Muscle of back (tissue), 11 donors: ENCODE results near the gene POU2AF1. TPM values are rescaled to one million over a fixed set of nuclear protein-coding genes. Genes with fewer than 3 reads are reported as not detected.

Experiments used
- DNase-seq, 3 donors: peaks; one replicate each; pipeline versions ENCODE4 v3.0.0 to v3.0.0-alpha.2; 2013
- polyA plus RNA-seq, 10 donors: library from polyadenylated mRNA; unstranded; fragments of 120-200 nt; gene quantifications; one replicate each; pipeline ENCODE4 v1.2.1, GENCODE V29; 2013; ENCODE audit not compliant: insufficient read length in 10 of 10

Gene POU2AF1
- polyA plus RNA-seq, 10 donors = 0.06 to 0.45 (median 0.27) TPM; not detected in 1

- no peak for DNase-seq
These were observed 9.3 kb upstream of the POU2AF1 start for GRCh38 chr11:111388420-111388819.

- DNase-seq = no peak
These were observed 8.3 kb upstream of the POU2AF1 start for GRCh38 chr11:111387363-111387762.

GRCh38 chr11:111386611-111387150 is 7.6 kb upstream of the POU2AF1 start:
- no peak for DNase-seq

GRCh38 chr11:111384494-111384893 is 5.4 kb upstream of the POU2AF1 start:
- no peak for DNase-seq

- DNase-seq = no peak
These were observed 3.4 kb upstream of the POU2AF1 start for GRCh38 chr11:111382451-111382850.

- DNase-seq = no peak
These were observed 594 bp upstream of the POU2AF1 start for GRCh38 chr11:111379602-111380136.

GRCh38 chr11:111378185-111378860 is 752 bp downstream of the POU2AF1 start:
- no peak for DNase-seq

GRCh38 chr11:111376181-111376871 is 2.7 kb downstream of the POU2AF1 start:
- DNase-seq = no peak

- DNase-seq = no peak
These were observed 5.5 kb downstream of the POU2AF1 start for GRCh38 chr11:111373590-111373989.

- DNase-seq = no peak
These were observed 6.5 kb downstream of the POU2AF1 start for GRCh38 chr11:111372538-111372937.

GRCh38 chr11:111370902-111371578 is 8.0 kb downstream of the POU2AF1 start:
- no peak for DNase-seq

GRCh38 chr11:111370270-111370901 is 8.7 kb downstream of the POU2AF1 start:
- DNase-seq = no peak

GRCh38 chr11:111368285-111368560 is 10.9 kb downstream of the POU2AF1 start:
- no peak for DNase-seq

GRCh38 chr11:111367411-111368284 is 11.4 kb downstream of the POU2AF1 start:
- DNase-seq = no peak

GRCh38 chr11:111366560-111367410 is 12.3 kb downstream of the POU2AF1 start:
- no peak for DNase-seq

GRCh38 chr11:111365722-111366559 is 13.1 kb downstream of the POU2AF1 start:
- DNase-seq = peak in 2 of 3 donors; percentile 55

- DNase-seq = no peak
These were observed 14.6 kb downstream of the POU2AF1 start for GRCh38 chr11:111364503-111364902.

GRCh38 chr11:111363985-111364384 is 15.1 kb downstream of the POU2AF1 start:
- DNase-seq = no peak

- DNase-seq = no peak
These were observed 16.1 kb downstream of the POU2AF1 start for GRCh38 chr11:111362887-111363411.
